H9 (cell line): ENCODE data around the gene EML1. TPM values are rescaled to one million over a fixed set of nuclear protein-coding genes. Genes with fewer than 3 reads are reported as not detected.

Experiments
- DNase-seq: peaks from one replicate; pipeline ENCODE4 v3.0.0-alpha.2; 2017
- H2AFZ ChIP-seq: one replicate; pipeline ENCODE4 v1.6.1; 2013; ENCODE audit warnings: mild to moderate bottlenecking, low read length, control low read depth, moderate library complexity
- H2AK5ac ChIP-seq: 2 replicates; pipeline ENCODE4 v1.6.1; 2013; ENCODE audit warnings: low read length, control low read depth, mixed read lengths; ENCODE audit not compliant: insufficient read length
- H2BK120ac ChIP-seq: one replicate; pipeline ENCODE4 v1.6.1; 2013; ENCODE audit warnings: low read depth, mild to moderate bottlenecking, low read length, control low read depth, inconsistent platforms; ENCODE audit not compliant: poor library complexity, severe bottlenecking
- H2BK12ac ChIP-seq: 2 replicates; pipeline ENCODE4 v1.6.1; 2013; ENCODE audit warnings: low read length, control low read depth, mixed read lengths, low read depth; ENCODE audit not compliant: insufficient read length
- H2BK15ac ChIP-seq: 2 replicates; pipeline ENCODE4 v1.6.1; 2013; ENCODE audit warnings: low read depth, low read length, control low read depth
- H2BK20ac ChIP-seq: one replicate; pipeline ENCODE4 v1.6.1; 2013; ENCODE audit warnings: low read depth, mild to moderate bottlenecking, low read length, control low read depth, inconsistent platforms; ENCODE audit not compliant: poor library complexity, severe bottlenecking
- H2BK5ac ChIP-seq: 2 replicates; pipeline ENCODE4 v1.6.1; 2013; ENCODE audit warnings: low read length, control low read depth, mixed read lengths; ENCODE audit not compliant: insufficient read length
- H3K14ac ChIP-seq: 2 replicates; pipeline ENCODE4 v1.6.1; 2013; ENCODE audit warnings: low read length, control low read depth; ENCODE audit not compliant: insufficient read depth
- H3K18ac ChIP-seq: 2 replicates; pipeline ENCODE4 v1.6.1; 2013; ENCODE audit warnings: low read depth, mild to moderate bottlenecking, mixed read lengths, low read length, control low read depth; ENCODE audit not compliant: insufficient read length
- H3K23ac ChIP-seq: 2 replicates; pipeline ENCODE4 v1.6.1; 2013; ENCODE audit warnings: low read length, control low read depth, mixed read lengths, low read depth; ENCODE audit not compliant: insufficient read length
- H3K23me2 ChIP-seq: 2 replicates; pipeline ENCODE4 v1.6.1; 2013; ENCODE audit warnings: low read depth, mild to moderate bottlenecking, mixed read lengths, low read length, control low read depth; ENCODE audit not compliant: insufficient read length, poor library complexity, severe bottlenecking
- H3K27ac ChIP-seq: 2 replicates; pipeline ENCODE4 v1.5.1; 2013; ENCODE audit warnings: low read length, control low read depth, mixed read lengths, low read depth; ENCODE audit not compliant: insufficient read length
- H3K27me3 ChIP-seq: 2 replicates; pipeline ENCODE4 v1.6.1; 2013; ENCODE audit warnings: low read length, control low read depth, inconsistent platforms; ENCODE audit not compliant: insufficient read depth
- H3K4ac ChIP-seq: 2 replicates; pipeline ENCODE4 v1.6.1; 2013; ENCODE audit warnings: low read depth, mild to moderate bottlenecking, control low read depth, inconsistent platforms, low read length, moderate library complexity
- H3K4me1 ChIP-seq: 2 replicates; pipeline ENCODE4 v1.6.1; 2013; ENCODE audit warnings: low read length, control low read depth, inconsistent platforms; ENCODE audit not compliant: insufficient read depth
- H3K4me2 ChIP-seq: 2 replicates; pipeline ENCODE4 v1.6.1; 2013; ENCODE audit warnings: low read length, control low read depth, mixed read lengths; ENCODE audit not compliant: insufficient read length, insufficient read depth
- H3K56ac ChIP-seq: 2 replicates; pipeline ENCODE4 v1.6.1; 2013; ENCODE audit warnings: low read depth, mild to moderate bottlenecking, mixed read lengths, low read length, control low read depth; ENCODE audit not compliant: insufficient read length
- H3K79me1 ChIP-seq: 2 replicates; pipeline ENCODE4 v1.6.1; 2013; ENCODE audit warnings: low read depth, mild to moderate bottlenecking, moderate library complexity, low read length, control low read depth, inconsistent platforms; ENCODE audit not compliant: insufficient read depth, poor library complexity, severe bottlenecking
- H3K79me2 ChIP-seq: 2 replicates; pipeline ENCODE4 v1.6.1; 2013; ENCODE audit warnings: low read length, control low read depth, inconsistent platforms; ENCODE audit not compliant: insufficient read depth
- H3K9ac ChIP-seq: 2 replicates; pipeline ENCODE4 v1.6.1; 2013; ENCODE audit warnings: low read length, control low read depth, mixed read lengths; ENCODE audit not compliant: insufficient read length; ENCODE audit errors: extremely low read depth
- H3K9me3 ChIP-seq: one replicate; pipeline ENCODE4 v1.6.1; 2013; ENCODE audit warnings: low read depth, low read length, inconsistent platforms; ENCODE audit not compliant: control insufficient read depth
- H3T11ph ChIP-seq: one replicate; pipeline ENCODE4 v1.6.1; 2013; ENCODE audit warnings: mild to moderate bottlenecking, low read length, control low read depth, inconsistent platforms
- H4K20me1 ChIP-seq: one replicate; pipeline ENCODE4 v1.6.1; 2013; ENCODE audit not compliant: control insufficient read depth, insufficient read length, insufficient read depth
- H4K5ac ChIP-seq: 2 replicates; pipeline ENCODE4 v1.6.1; 2013; ENCODE audit warnings: low read depth, mild to moderate bottlenecking, mixed read lengths, low read length, control low read depth; ENCODE audit not compliant: insufficient read length
- H4K8ac ChIP-seq: replicated peaks from 2 replicates; pipeline ENCODE4 v1.6.1; 2013; ENCODE audit warnings: low read length, control low read depth, mixed read lengths, low read depth; ENCODE audit not compliant: insufficient read length
- H4K91ac ChIP-seq: 2 replicates; pipeline ENCODE4 v1.6.1; 2013; ENCODE audit warnings: low read depth, mild to moderate bottlenecking, moderate library complexity, mixed read lengths, low read length, control low read depth; ENCODE audit not compliant: insufficient read length
- H3K27ac Mint-ChIP-seq, 3 experiments: 2 replicates in 2 of 3; 3 replicates in 1 of 3; pipeline ENCODE4 v1.8.0; 2020 to 2021; ENCODE audit warnings: mixed read lengths in 3 of 3, mild to moderate bottlenecking in 1 of 3, moderate library complexity in 1 of 3
- H3K27me3 Mint-ChIP-seq: 2 replicates; pipeline ENCODE4 v1.8.0; 2021; ENCODE audit warnings: low read depth, mild to moderate bottlenecking, moderate library complexity, mixed read lengths
- H3K36me3 Mint-ChIP-seq, 3 experiments: 2 replicates in 2 of 3; 3 replicates in 1 of 3; pipeline ENCODE4 v1.8.0; 2020 to 2021; ENCODE audit warnings: low read depth in 3 of 3, mixed read lengths in 3 of 3; ENCODE audit not compliant: insufficient read depth in 1 of 3
- H3K4me1 Mint-ChIP-seq, 2 experiments: 2 replicates each; pipeline ENCODE4 v1.8.0; 2020; ENCODE audit warnings: mixed read lengths in 2 of 2
- H3K4me3 Mint-ChIP-seq, 2 experiments: 2 replicates in 1 of 2; 3 replicates in 1 of 2; pipeline ENCODE4 v1.8.0; 2020 to 2021; ENCODE audit warnings: mild to moderate bottlenecking in 2 of 2, mixed read lengths in 2 of 2, moderate library complexity in 1 of 2
- H3K9me3 Mint-ChIP-seq, 2 experiments: 2 replicates in 1 of 2; 3 replicates in 1 of 2; pipeline ENCODE4 v1.8.0; 2020; ENCODE audit warnings: mild to moderate bottlenecking in 2 of 2, mixed read lengths in 2 of 2, moderate library complexity in 1 of 2
- WGBS: extraction: QIAGEN DNeasy Blood & Tissue Kit; methylation state at CpG from one replicate; pipeline ENCODE4 v1.1.7; 2013; ENCODE audit warnings: missing lambda C conversion rate, low lambda C conversion rate, mixed read lengths; ENCODE audit not compliant: insufficient read length; ENCODE audit errors: extremely low coverage; 5-methylcytosine and 5-hydroxymethylcytosine counted together
- total RNA-seq: library from RNA; stranded (reverse); gene quantifications from 2 replicates; pipeline ENCODE4 v1.2.1, GENCODE V29; 2021
- TF ChIP-seq, protein P1 (sequence below): fragments of 200-600 bp; sonication (generic); conservative IDR thresholded peaks from 3 replicates; pipeline ENCODE4 v1.8.0; 2021; ENCODE audit warnings: antibody characterized with exemption, mild to moderate bottlenecking

The EML1 gene
- total RNA-seq, 1 experiment from 2014 or later = 16.7 TPM

DNA sequence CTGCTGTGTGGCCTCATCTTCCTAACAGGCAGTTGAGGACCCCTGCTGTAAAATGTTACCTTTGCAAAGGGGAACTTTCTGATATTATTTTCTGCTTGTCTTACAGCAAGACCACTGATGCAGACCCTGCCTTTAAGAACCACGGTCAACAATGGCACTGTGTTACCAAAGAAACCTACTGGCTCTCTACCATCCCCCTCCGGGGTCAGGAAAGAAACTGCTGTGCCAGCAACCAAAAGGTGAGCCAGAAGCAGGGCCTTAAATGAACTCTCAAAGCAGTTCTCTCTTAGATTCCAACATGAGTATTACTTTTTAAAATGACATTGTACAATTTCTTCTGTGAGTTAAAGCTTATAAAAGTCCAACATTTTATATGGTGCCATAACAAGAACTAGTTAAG is 72.2 kb downstream of the EML1 start:
- H3K27ac Mint-ChIP-seq = no peak overlapping the region
- H3K18ac ChIP-seq = no peak overlapping the region
- H3K9me3 Mint-ChIP-seq = peaks cover 2 to 7% of the 10 kb centered on the region in 2 experiments; a peak in 4 of 5 replicates
- no peaks in the 10 kb centered on the region for H3K27me3 ChIP-seq
- no peak overlapping the region for H2AFZ ChIP-seq
- H3K4me1 Mint-ChIP-seq = peaks cover 0 to 3% of the 10 kb centered on the region in 2 experiments; a peak in 2 of 4 replicates
- WGBS = no CpG with 5 or more reads among the region's 2 CpGs
- H2BK15ac ChIP-seq = no peak overlapping the region
- no peak overlapping the region for H4K91ac ChIP-seq
- peaks cover 2% of the 10 kb centered on the region for H3K27me3 Mint-ChIP-seq
- H3K79me2 ChIP-seq = no peaks in the 10 kb centered on the region
- no peak overlapping the region for H3K56ac ChIP-seq
- no peak overlapping the region for H2AK5ac ChIP-seq
- no peak overlapping the region for H2BK120ac ChIP-seq
- H4K5ac ChIP-seq = no peak overlapping the region
- H3K14ac ChIP-seq = no peak overlapping the region
- DNase-seq = no peak
- H3K23me2 ChIP-seq = no peaks in the 10 kb centered on the region
- H3K23ac ChIP-seq = no peak overlapping the region
- H3T11ph ChIP-seq = no peak overlapping the region
- no peaks in the 10 kb centered on the region for H3K79me1 ChIP-seq
- H4K8ac ChIP-seq = no peak overlapping the region
- H3K4me3 Mint-ChIP-seq = no peak overlapping the region
- H3K4me2 ChIP-seq = no peak overlapping the region
- no peaks in the 10 kb centered on the region for H3K4me1 ChIP-seq
- H2BK12ac ChIP-seq = no peak overlapping the region
- no peak overlapping the region for H3K9ac ChIP-seq
- no peak overlapping the region for H3K27ac ChIP-seq
- H3K9me3 ChIP-seq = no peaks in the 10 kb centered on the region
- no peaks in the 10 kb centered on the region for H4K20me1 ChIP-seq
- no peak overlapping the region for H3K4ac ChIP-seq
- no peak overlapping the region for H2BK20ac ChIP-seq
- no peak overlapping the region for H2BK5ac ChIP-seq
- H3K36me3 Mint-ChIP-seq = peaks cover 6 to 34% (median 6%) of the 10 kb centered on the region in 3 experiments
- TF ChIP-seq, protein P1, sequence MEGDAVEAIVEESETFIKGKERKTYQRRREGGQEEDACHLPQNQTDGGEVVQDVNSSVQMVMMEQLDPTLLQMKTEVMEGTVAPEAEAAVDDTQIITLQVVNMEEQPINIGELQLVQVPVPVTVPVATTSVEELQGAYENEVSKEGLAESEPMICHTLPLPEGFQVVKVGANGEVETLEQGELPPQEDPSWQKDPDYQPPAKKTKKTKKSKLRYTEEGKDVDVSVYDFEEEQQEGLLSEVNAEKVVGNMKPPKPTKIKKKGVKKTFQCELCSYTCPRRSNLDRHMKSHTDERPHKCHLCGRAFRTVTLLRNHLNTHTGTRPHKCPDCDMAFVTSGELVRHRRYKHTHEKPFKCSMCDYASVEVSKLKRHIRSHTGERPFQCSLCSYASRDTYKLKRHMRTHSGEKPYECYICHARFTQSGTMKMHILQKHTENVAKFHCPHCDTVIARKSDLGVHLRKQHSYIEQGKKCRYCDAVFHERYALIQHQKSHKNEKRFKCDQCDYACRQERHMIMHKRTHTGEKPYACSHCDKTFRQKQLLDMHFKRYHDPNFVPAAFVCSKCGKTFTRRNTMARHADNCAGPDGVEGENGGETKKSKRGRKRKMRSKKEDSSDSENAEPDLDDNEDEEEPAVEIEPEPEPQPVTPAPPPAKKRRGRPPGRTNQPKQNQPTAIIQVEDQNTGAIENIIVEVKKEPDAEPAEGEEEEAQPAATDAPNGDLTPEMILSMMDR = no peak
